Cardiac fibroblast (primary cell): ENCODE data around the gene SPRED2.

ENCODE experiments used
- DNase-seq, 2 donors: peaks; one replicate each; pipeline versions ENCODE4 v3.0.0 to v3.0.0-alpha.2; 2010; ENCODE audit warnings: low read depth in 2 of 2
- H3K4me3 ChIP-seq, 2 donors: replicated peaks in 1 of 2; 1 replicate in 1 of 2; 2 replicates in 1 of 2; pipeline ENCODE4 v1.5.1; 2011; ENCODE audit warnings: low read depth in 2 of 2, low read length in 2 of 2, mild to moderate bottlenecking in 2 of 2, moderate library complexity in 1 of 2
- CTCF ChIP-seq: IDR thresholded peaks from one replicate; pipeline ENCODE4 v1.5.1; 2011; ENCODE audit warnings: low read depth, mild to moderate bottlenecking, low read length, inconsistent platforms

The SPRED2 gene

GRCh38 chr2:65277791-65278483 lies 154.5 kb downstream of the SPRED2 start:
- no peak overlapping the region for H3K4me3 ChIP-seq
- peak in 1 of 2 donors; percentile 48 for DNase-seq
- TF ChIP-seq CTCF: peak; percentile 6

- no peak overlapping the region for H3K4me3 ChIP-seq
- TF ChIP-seq CTCF: no peak
- DNase-seq: no peak
Observed at GRCh38 chr2:65277118-65277517, 155.3 kb downstream of the SPRED2 start.

DNA sequence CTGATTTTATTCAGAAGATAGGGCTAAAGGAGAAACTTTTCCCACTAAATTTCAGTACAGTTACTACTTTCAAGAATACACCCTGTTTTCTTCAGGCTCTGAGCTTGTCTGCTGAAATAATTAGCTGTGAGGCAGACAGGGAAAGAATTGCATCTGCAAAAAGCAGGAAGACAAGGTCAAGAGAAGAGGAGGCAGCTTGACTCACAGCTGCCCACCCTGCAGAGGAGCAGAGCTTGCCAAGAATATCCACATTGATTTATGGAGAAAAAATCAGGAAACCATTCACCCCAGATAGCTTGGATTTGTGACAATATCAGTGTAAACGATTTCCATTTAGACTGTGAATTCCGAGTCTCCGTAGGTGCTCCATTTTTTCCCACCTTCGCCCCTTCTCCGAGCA lies 155.8 kb downstream of the SPRED2 start:
- DNase-seq: no peak
- no peak overlapping the region for H3K4me3 ChIP-seq
- no peak for TF ChIP-seq CTCF

DNA sequence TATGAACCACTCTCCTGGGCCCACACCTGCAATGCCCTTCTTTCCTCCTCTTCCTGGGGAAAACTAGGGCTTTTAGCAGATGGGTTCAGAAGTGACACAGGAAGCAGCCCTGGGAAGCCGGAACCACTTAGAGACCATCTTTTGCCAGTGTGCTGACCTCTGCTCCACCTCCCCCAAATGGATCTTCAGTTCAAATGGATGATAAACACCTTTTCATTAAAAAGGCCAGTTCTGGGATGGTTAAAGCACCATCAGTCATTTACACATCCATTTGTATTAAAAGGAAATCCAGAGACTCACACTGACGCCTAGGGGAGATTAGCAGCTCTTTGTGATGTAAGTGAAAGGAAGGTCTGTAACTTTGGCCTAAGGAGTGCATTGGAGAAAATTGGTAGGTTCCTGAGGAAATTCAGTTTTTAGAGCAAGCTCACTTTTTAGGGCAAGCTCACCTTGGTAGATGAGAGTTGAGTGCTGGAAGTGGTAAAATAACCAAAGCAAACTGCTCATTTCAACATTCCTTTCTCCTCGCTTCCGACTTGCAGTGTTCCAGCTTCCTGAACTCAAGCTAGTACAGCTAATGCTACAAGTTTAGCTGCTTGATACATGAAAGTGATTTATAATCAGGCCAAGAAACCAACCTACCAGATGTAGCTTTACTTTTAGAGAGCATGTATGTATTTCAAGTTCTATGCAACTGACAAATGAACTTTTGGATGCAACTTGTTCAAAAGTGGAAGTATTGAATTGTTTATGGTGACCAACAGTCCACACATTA lies 157.1 kb downstream of the SPRED2 start:
- TF ChIP-seq CTCF: no peak
- H3K4me3 ChIP-seq: no peak overlapping the region
- DNase-seq: no peak

DNA sequence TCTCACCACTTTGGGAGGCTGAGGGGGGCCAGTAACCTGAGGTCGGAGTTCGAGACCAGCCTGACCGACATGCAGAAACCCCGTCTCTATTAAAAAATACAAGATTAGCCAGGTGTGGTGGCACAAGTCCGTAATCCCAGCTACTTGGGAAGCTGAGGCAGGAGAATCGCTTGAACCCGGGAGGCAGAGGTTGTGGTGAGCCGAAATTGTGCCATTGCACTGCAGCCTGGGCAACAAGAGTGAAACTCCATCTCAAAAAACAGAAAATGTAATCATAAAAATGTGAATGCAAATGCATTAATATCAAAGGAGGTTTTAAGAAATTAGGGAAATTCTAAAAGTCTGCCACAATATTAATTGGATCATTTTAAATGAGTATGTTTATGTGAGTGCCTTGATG lies 159.1 kb downstream of the SPRED2 start:
- TF ChIP-seq CTCF: no peak
- no peak for DNase-seq
- no peak overlapping the region for H3K4me3 ChIP-seq

DNA sequence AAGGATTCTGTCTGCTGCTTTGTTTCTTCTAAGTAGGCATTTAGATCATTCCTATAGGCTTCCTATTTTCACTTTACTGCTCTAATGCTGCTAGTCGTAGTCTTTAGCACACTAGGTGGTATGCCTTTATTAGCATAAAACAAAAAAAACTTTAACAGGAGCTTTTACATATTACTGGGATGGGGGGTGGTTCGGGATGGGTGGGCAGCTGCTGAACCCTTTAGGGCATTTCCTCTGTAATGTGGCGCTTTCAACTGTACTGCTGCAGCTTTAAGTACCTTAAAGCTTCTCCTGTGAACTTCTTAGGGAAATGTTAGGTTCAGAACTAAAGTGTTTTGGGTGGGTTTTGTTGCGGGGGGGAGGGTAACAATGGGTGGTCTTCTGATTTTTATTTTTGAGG lies 163.4 kb downstream of the SPRED2 start:
- no peak overlapping the region for H3K4me3 ChIP-seq
- no peak for TF ChIP-seq CTCF
- no peak for DNase-seq
